ENCODE measurements around the gene PNPLA8.
"Not testable (repeated sequence)": the region's sequence is repeated elsewhere in the genome, so short reads cannot be mapped to it uniquely, and the experiment has no call there.

The PNPLA8 gene

DNA sequence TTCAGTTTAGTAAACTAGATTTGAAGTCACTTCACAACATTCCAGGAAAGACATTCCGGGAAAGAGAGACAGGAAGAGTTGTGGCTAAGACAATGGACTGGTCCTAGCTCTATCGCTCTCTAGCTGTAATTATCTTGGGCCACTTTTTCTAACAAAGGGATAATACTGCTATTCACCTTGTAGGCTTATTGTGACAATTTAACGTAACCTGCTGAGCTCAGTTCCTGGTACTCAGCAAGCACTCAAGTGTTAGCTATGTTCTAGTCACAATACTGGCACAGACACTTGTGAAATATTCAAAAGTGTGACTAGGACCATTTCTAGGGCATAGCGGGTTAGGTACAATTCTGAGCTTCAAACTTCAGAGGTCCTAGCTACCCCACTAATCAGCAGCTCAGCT is 57.7 kb downstream of the PNPLA8 start:
- no peak for DNase-seq (ENCODE audit: low read depth)

DNA sequence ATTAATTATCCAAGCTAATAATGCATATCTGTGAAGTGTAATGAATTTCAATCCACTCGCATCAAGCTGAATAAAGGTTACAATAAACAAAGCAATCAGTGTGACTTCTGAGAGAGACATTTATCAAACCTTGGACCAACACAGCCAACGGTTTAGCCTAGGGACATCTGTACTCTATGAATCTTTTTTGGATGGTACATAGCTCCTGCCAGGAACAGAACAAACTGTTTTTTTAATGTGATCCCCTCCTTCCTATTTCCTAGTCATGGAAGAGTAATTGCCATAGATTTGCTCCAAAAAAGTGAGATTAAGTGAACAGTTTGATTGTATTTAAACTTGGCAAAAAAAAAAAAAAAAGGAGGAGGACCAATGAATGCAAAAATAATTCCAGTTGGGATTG is 58.5 kb downstream of the PNPLA8 start:
- DNase-seq (ENCODE audit: low read depth): no peak

DNA sequence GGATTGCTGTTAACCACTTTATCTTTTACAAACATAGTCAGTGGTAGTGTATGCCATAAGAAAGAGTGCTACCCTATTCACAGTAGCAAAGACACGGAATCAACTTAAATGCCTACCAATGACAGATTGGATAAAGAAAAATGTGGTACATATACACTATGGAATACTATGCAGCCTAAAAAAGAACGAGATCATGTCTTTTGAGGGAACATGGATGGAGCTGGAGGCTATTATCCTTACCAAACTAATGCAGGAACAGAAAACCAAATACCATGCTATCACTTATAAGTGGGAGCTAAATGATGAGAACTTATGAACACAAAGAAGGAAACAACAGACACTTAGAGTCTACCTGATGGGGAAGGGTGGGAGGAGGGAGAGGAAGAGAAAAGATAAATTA is 59.6 kb downstream of the PNPLA8 start:
- DNase-seq (ENCODE audit: low read depth): not testable (repeated sequence)

GRCh38 chr7:108464743-108465142 is 61.2 kb downstream of the PNPLA8 start:
- DNase-seq (ENCODE audit: low read depth): no peak

DNA sequence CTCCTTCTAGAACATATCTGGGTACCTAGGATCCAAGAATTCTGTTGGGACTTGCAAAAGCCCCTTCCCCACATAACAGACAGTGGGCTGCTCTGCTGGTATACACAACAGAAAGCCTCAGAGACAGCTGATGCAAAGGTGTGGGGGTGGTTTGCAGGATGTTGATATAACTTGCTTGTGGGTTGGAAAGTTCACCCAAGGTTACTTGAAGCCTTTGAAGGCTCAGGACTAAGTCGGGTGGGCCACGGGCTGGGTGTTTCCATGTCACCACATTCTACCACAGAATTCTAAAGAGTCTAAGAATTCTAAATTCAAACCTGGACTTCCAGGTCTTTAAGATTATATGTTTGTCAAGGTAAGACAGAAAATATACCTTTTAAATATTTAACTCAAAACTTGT is 62.3 kb downstream of the PNPLA8 start:
- no peak for DNase-seq (ENCODE audit: low read depth)

DNA sequence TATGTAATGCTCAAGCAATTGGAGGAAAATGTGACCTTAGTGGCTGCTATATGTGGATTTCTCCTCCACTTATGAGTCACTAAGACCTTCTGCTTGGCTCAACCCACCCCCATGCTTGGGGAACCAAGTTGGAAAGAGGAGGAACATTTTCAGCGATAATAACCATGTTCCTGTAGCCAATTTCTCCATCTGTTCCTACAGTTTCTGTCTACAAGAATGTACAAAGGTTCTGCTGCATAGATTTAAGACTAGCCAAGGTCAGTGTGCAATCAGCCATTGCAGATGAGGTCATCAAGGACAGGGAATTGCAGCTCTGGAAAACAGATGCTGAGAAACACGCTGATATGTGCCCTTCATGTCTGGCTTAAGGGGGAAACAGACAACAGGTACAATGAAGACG is 64.1 kb downstream of the PNPLA8 start:
- DNase-seq (ENCODE audit: low read depth): no peak

GRCh38 chr7:108460964-108461363 is 65.0 kb downstream of the PNPLA8 start:
- DNase-seq (ENCODE audit: low read depth): no peak

DNA sequence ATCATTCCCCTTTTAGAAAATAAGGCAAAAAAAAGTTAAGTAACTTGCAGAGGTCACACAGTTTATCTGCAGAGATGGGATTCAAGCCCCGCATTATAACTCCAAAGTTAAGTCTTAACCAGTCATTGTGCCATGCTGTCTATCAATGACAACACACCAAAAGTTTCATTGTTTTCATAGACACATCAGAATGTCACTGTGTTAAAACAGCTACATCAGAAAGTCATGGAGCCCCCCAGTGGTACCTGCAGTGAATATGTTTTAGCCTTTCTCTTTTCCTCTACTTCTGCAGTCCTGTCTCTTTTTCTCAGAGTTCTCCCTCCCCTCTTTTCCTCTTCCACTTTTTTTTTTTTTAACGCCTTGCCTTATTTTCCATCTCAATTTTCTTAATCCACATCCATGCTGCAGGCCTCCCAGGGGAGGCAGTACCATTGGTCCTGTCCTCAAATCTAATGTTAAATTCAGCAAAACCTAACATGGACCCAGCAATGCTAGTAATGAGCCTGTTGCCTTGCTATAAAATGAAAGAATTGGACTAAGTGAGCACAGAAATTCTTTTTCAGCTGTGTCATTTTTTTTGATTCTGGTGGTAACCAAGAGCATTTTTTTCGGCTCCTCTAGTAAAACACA is 65.9 kb downstream of the PNPLA8 start:
- DNase-seq (ENCODE audit: low read depth): no peak

GRCh38 chr7:108457871-108458270 is 68.1 kb downstream of the PNPLA8 start:
- DNase-seq (ENCODE audit: low read depth): no peak

DNA sequence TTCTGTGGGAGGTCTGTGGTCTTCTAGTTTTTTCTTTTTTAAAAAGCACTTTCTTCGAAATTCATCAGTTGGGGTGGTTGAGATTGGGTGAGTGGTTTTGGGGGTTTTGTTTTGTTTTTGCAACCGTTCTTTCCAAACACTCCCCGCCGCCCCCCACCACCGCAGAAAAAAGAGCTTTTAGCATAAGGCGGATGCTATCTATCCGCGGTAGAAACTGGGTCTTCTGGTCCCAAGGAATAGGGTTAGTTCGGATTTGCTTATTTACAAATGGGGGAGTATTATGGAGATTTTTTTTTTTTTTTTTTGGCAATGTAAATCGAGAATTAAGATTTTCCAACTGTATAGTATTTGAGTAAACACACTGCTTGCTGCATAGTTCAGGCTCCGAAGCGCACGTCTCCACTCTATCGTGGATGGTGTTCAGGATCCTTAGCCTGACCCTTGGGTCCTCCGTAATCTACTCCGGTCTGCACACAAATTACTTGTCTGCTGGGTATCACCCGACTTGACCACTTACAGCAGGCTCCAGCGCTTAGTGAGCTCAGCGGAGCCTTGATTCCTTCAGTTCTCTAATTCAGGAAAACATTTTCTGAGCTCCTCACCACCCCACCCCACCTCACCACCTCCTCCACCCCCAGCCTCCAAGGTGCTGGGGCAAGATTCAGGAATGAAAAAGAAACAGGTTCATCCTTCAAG is 68.9 kb downstream of the PNPLA8 start:
- DNase-seq (ENCODE audit: low read depth): no peak

- DNase-seq (ENCODE audit: low read depth): no peak
Observed at GRCh38 chr7:108455998-108456677, 69.8 kb downstream of the PNPLA8 start, which contains the start of gene NRCAM. Gene NRCAM (minus strand): TSS chr7:108456436. CDS start chr7:108240064, 216,372 bp downstream.

GRCh38 chr7:108455551-108455997 is 70.4 kb downstream of the PNPLA8 start:
- no peak for DNase-seq (ENCODE audit: low read depth)

DNA sequence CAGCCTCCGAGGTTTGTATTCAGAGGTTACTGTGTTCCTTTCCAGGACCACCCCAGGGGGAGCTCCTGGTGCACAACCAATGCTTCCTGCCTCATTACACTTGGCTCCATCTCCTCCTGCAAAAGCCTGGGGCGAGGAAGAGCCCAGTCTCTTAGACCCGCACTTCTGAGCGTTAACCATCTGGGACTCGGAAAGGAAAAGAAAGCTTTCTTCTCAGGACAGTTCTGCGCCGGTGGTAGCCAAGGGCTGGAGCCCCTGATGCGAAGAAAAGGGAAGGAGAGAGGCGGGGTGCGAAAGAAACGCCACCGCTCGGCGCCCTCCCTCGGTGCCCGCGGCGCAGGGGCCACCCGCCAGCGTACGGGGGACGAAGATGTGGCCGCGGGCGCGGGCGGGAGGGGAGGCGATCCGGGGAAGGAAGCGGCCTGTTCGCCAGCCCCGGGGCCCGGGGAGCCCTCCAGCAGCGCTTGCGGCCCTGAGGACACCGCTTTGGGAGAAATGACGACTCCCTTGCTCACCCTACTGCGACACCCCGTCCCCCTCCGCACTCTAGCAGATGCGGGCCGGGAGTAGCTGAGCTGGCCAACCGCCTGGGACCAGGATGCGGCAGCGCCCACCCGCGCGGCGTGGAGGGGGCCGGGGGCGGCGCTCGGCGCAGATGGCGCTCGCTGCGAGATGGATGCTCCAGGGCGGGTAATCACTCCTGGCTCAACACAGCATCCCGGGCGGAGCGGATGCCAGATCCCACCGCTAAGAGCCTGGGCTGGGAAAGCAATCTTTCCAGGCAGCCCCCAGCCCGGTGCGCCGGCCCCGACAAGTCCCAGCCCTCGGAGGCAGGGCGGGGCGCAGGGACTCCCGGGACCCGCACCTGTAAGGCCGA is 71.0 kb downstream of the PNPLA8 start:
- no peak for DNase-seq (ENCODE audit: low read depth)

- no peak for DNase-seq (ENCODE audit: low read depth)
Observed at GRCh38 chr7:108454317-108454673, 71.6 kb downstream of the PNPLA8 start.

DNA sequence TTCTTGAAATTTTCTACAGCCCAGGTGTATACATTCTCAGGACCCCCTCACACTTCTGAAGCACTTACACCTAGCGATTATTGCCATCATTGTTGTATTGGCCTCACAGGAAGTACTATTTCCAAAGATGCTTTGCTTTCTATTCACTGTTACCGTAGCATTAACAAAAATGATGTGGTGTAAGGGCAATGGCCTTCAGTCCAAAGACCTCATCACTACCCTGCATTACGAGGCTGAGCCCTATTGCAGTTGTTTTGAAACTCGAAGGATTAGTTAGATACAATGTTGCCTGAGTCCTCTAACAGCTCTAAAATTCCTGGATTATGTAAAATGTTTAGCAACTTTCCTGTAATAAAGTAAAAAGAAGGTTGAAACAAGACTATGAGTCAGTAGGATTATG is 72.6 kb downstream of the PNPLA8 start:
- DNase-seq (ENCODE audit: low read depth): no peak

- no peak for DNase-seq (ENCODE audit: low read depth)
Observed at GRCh38 chr7:108452707-108453106, 73.2 kb downstream of the PNPLA8 start.

DNA sequence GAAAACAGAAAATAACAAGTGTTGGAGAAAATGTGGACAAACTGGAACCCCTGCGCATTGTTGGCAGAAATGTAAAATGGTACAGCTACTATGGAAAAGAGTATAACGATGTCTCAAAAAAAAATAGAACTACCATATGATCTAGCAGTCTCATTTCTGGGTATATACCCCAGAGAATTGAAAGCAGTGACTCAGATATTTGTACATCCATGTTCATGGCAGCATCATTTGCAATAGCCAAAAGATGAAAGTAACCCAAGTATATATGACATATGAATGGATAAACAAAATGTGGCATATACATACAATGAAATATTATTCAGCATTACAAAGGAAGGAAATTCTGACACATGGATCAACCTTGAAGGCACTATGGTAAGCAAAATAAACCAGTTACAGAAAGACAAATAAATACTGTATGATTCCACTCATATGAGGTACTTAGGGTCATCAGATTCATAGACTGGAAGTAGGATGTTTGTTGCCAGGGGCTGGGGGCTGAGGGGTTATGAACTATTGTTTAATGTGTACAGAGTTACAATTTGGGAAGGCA is 74.6 kb downstream of the PNPLA8 start:
- DNase-seq (ENCODE audit: low read depth): no peak

DNA sequence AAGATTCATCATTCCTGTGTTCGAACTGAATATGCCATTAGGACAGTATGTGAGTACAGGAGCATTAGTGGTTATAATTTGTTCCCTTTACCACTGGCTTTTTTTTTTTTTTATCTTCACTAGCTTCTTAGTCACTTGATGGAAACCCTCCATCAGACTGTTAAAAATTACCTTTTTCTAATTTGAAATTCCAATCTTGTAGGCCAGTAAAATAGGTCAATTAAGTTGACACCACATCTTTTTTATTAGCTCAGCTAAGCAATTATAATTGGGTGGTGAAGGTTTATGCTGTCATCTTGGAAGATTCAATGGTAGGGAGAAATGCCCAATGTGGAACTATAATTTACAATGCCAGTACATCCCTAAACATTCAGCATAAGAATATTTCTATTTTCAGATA is 75.8 kb downstream of the PNPLA8 start:
- DNase-seq (ENCODE audit: low read depth): no peak

DNA sequence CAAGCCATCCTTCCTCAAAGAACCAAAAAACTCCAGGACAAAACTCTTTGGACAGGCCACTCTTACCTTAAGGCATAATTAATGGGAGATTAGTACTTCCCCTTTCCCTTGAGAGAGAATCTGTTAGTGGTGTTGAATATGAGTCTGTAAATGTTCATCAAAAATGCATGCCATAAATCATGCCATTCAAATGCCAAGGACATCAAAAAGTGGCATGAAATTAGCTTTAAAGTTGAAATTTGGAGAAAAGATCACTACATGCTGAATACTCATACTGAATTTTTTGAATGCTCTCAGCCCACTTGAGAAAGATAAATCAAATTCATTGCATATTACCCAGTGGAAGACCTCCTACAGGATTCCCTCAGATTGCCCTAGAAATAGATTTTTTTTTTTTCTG is 76.4 kb downstream of the PNPLA8 start:
- DNase-seq (ENCODE audit: low read depth): no peak

DNA sequence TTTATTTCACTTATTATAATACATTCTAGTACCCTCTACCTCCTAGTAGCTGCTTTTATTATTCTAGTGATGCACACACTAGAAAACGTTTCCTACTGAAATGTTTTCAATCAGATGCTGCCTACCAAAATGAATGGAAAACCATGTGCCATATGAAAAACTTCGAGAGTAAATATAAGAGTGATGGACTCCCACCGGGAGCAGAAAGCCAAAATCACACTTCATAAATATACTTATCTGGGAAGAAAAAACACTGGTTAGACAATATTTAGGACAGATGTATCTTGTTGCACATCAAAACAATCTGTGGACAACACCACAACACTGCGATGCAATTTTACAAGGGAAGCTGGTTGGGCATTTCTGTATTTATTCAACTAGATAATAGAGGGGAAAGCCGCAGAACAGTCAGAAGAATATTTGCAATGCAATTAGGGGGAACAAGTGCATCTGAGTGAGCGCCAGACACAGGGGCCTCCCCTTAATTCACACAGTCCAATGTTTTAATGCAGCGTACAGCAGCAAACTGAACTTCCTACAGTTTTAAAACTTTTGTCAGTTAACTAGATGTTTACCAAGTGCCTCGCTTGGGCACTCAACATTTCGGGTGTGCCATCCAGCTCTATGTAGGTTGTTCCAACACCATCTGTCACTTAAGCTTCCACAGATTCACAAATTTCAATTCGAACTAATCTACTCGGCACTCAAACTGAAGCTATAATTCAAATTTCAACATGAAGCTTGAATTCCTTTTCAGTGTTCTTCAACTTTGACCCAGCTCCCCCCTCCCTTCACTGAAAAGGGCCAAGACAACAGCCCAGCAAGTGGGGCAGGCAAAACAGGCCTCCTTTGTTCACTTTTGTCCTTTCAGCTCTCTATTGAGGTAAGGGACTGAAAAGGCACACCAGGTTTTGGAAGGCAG is 77.1 kb downstream of the PNPLA8 start:
- DNase-seq (ENCODE audit: low read depth): no peak

DNA sequence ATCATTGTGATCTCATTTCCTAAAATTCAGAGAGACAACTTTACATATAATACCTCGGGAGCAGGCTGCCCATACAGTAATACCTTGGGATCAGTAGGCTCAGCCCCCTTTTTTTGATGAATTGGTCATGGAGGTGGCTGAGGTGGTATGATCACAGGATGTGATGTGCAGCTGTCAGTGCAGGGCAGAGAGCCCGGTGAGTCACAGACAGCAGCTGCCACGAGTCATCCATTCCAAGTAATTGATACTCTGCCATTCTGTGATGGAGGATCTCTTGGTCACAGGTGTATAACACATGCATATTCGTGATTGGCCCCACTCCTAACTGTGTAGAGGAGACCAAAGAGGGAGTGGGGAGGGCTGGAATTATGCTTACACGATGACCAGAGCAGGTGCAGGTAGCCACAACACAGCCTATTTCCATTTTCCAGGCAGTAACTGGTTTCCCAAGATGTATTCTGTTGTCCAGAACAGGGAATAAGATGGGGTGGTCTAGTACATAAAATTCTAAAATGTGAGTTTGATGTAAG is 83.8 kb downstream of the PNPLA8 start:
- DNase-seq (ENCODE audit: low read depth): no peak
